Glutamatergic neuron (in vitro differentiated cells): ENCODE data around the gene C10orf143. TPM values are rescaled to one million over a fixed set of nuclear protein-coding genes. Genes with fewer than 3 reads are reported as not detected.

Experiments
- DNase-seq: peaks from one replicate; pipeline ENCODE4 v3.0.0; 2022
- H3K27ac Mint-ChIP-seq: one replicate; pipeline ENCODE4 v1.8.0; 2020; ENCODE audit warnings: mild to moderate bottlenecking, mixed read lengths, inconsistent platforms; ENCODE audit not compliant: unreplicated experiment
- H3K27me3 Mint-ChIP-seq: one replicate; pipeline ENCODE4 v1.8.0; 2020; ENCODE audit warnings: mild to moderate bottlenecking, moderate library complexity, mixed read lengths, inconsistent platforms; ENCODE audit not compliant: unreplicated experiment
- H3K36me3 Mint-ChIP-seq: one replicate; pipeline ENCODE4 v1.8.0; 2020; ENCODE audit warnings: mild to moderate bottlenecking, mixed read lengths, inconsistent platforms; ENCODE audit not compliant: unreplicated experiment
- H3K4me1 Mint-ChIP-seq: one replicate; pipeline ENCODE4 v1.8.0; 2020; ENCODE audit warnings: mild to moderate bottlenecking, low read depth, mixed read lengths, inconsistent platforms; ENCODE audit not compliant: unreplicated experiment
- H3K4me3 Mint-ChIP-seq: one replicate; pipeline ENCODE4 v1.8.0; 2020; ENCODE audit warnings: mild to moderate bottlenecking, mixed read lengths, inconsistent platforms; ENCODE audit not compliant: unreplicated experiment
- H3K9me3 Mint-ChIP-seq: one replicate; pipeline ENCODE4 v1.8.0; 2020; ENCODE audit warnings: mild to moderate bottlenecking, moderate library complexity, mixed read lengths, inconsistent platforms; ENCODE audit not compliant: unreplicated experiment
- total RNA-seq: library from RNA; stranded (reverse); fragmentation: NEBNext Ultra II Directional; extraction: Animal tissue kit (Norgen Biotek cat#: 25700); gene quantifications from one replicate; pipeline ENCODE4 v1.2.1, GENCODE V29; 2021; ENCODE audit not compliant: unreplicated experiment
- TF ChIP-seq, protein P1 (sequence below): fragments of 200-600 bp; sonication (generic); IDR thresholded peaks from one replicate; pipeline ENCODE4 v1.5.0; 2021; ENCODE audit not compliant: partially characterized antibody, unreplicated experiment

Gene C10orf143
- total RNA-seq, 1 donor from 2014 or later: 0.96 TPM

DNA sequence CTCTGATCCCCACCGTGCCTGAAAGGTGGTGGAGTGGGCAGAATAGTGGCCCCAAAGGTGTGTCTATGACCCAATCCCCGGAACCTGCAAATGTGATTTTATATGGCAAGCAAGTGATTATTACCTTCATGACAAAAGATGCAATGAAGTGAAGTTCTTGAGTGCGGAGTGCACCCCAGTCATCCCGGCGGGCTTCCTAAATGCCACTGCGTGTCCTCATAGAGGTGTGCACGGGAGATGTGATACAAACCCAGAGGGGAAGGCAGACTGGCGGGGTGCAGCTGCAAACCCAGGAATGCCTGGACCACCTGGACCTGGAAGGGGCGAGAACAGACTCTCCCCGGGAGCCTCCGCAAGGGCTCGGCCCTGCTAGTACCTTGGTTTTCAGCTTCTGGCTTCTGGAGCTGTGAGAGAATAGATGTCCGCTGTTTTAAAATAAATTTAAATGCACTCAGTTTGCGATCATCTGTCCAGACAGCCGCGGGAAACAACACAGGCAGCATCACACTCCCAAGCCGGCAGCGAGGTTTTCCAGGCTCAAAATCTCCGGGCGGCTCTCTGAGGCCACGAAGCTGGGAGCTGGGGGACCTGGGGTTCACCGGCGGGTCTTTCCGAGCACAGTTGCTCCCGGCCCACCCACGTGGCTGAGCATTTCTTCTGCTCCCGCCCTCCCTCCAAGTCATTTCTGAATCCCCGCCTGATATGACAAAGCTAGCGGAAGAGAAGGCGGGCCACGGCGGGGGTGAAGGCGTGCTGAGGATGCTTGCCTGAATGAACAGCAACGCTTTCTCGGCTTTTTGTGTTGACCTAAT is 96.2 kb downstream of the C10orf143 start:
- H3K4me3 Mint-ChIP-seq: no peak overlapping the region
- TF ChIP-seq, protein P1, sequence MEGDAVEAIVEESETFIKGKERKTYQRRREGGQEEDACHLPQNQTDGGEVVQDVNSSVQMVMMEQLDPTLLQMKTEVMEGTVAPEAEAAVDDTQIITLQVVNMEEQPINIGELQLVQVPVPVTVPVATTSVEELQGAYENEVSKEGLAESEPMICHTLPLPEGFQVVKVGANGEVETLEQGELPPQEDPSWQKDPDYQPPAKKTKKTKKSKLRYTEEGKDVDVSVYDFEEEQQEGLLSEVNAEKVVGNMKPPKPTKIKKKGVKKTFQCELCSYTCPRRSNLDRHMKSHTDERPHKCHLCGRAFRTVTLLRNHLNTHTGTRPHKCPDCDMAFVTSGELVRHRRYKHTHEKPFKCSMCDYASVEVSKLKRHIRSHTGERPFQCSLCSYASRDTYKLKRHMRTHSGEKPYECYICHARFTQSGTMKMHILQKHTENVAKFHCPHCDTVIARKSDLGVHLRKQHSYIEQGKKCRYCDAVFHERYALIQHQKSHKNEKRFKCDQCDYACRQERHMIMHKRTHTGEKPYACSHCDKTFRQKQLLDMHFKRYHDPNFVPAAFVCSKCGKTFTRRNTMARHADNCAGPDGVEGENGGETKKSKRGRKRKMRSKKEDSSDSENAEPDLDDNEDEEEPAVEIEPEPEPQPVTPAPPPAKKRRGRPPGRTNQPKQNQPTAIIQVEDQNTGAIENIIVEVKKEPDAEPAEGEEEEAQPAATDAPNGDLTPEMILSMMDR: no peak
- DNase-seq: no peak
- no peaks in the 10 kb centered on the region for H3K4me1 Mint-ChIP-seq
- no peak overlapping the region for H3K27ac Mint-ChIP-seq
- no peaks in the 10 kb centered on the region for H3K9me3 Mint-ChIP-seq
- H3K36me3 Mint-ChIP-seq: no peaks in the 10 kb centered on the region
- H3K27me3 Mint-ChIP-seq: peaks cover 3% of the 10 kb centered on the region

Other genes with a start within 250 kb of the C10orf143 start
- 544 TPM for gene EBF3, start 146.6 kb downstream of the C10orf143 start, total RNA-seq
- gene GLRX3, start 25.6 kb upstream of the C10orf143 start, total RNA-seq: 80.1 TPM